Osteocyte (in vitro differentiated cells): ENCODE data around the gene FAM167B. TPM values are rescaled to one million over a fixed set of nuclear protein-coding genes. Genes with fewer than 3 reads are reported as not detected.
A peak's percentile ranks its signal among the peaks of the same experiment; 100 is the strongest.

ENCODE experiments used
- DNase-seq: peaks from one replicate; pipeline ENCODE4 v3.0.0; 2021; ENCODE audit warnings: mixed read lengths; ENCODE audit not compliant: unreplicated experiment; ENCODE audit errors: extremely low spot score
- H3K27ac Mint-ChIP-seq: one replicate; pipeline ENCODE4 v1.8.0; 2021; ENCODE audit warnings: mild to moderate bottlenecking, mixed read lengths; ENCODE audit not compliant: unreplicated experiment
- H3K27me3 Mint-ChIP-seq: one replicate; pipeline ENCODE4 v1.8.0; 2021; ENCODE audit warnings: mixed read lengths; ENCODE audit not compliant: unreplicated experiment
- H3K36me3 Mint-ChIP-seq: one replicate; pipeline ENCODE4 v1.8.0; 2021; ENCODE audit warnings: mixed read lengths; ENCODE audit not compliant: unreplicated experiment
- H3K4me1 Mint-ChIP-seq: one replicate; pipeline ENCODE4 v1.8.0; 2021; ENCODE audit warnings: mixed read lengths; ENCODE audit not compliant: unreplicated experiment
- H3K4me3 Mint-ChIP-seq: one replicate; pipeline ENCODE4 v1.8.0; 2021; ENCODE audit warnings: mild to moderate bottlenecking, moderate library complexity, mixed read lengths; ENCODE audit not compliant: unreplicated experiment
- H3K9me3 Mint-ChIP-seq: one replicate; pipeline ENCODE4 v1.8.0; 2021; ENCODE audit warnings: mixed read lengths; ENCODE audit not compliant: unreplicated experiment
- CTCF ChIP-seq: fragments of 200-600 bp; sonication (generic); IDR thresholded peaks from 2 replicates; pipeline ENCODE4 v1.5.0; 2021; ENCODE audit warnings: antibody characterized with exemption, mild to moderate bottlenecking, moderate library complexity
- total RNA-seq: library from RNA; stranded (reverse); gene quantifications from 2 replicates; pipeline ENCODE4 v1.2.1, GENCODE V29; 2021

Gene FAM167B
- total RNA-seq, 1 donor from 2014 or later: 2.8 TPM

GRCh38 chr1:32208469-32208868 is 38.6 kb upstream of the FAM167B start:
- H3K27ac Mint-ChIP-seq: no peak overlapping the region
- H3K27me3 Mint-ChIP-seq: no peaks in the 10 kb centered on the region
- no peaks in the 10 kb centered on the region for H3K36me3 Mint-ChIP-seq
- DNase-seq: no peak
- no peak for TF ChIP-seq CTCF
- H3K9me3 Mint-ChIP-seq: no peaks in the 10 kb centered on the region
- peaks cover 12% of the 10 kb centered on the region for H3K4me1 Mint-ChIP-seq
- no peak overlapping the region for H3K4me3 Mint-ChIP-seq

GRCh38 chr1:32208891-32209328 is 38.1 kb upstream of the FAM167B start, which contains the start of gene DCDC2B:
Gene DCDC2B, plus strand, starts transcription at chr1:32209089. Its CDS starts 5 bp downstream, at chr1:32209094.
- Mint-ChIP-seq H3K27me3 (no peaks in the 10 kb centered on the region), H3K36me3 (no peaks in the 10 kb centered on the region), H3K4me1 (peaks cover 12% of the 10 kb centered on the region), H3K9me3 (no peaks in the 10 kb centered on the region), H3K4me3 (no peak within 1 kb of the TSS), H3K27ac (peak within 1 kb of the TSS; percentile 32)
- no peak for DNase-seq
- no peak for TF ChIP-seq CTCF

- no peak overlapping the region for H3K27ac Mint-ChIP-seq
Measured at GRCh38 chr1:32215629-32216480, 31.2 kb upstream of the FAM167B start.

GRCh38 chr1:32216566-32216965 is 30.5 kb upstream of the FAM167B start:
- H3K27ac Mint-ChIP-seq: no peak overlapping the region
- no peaks in the 10 kb centered on the region for H3K9me3 Mint-ChIP-seq
- peaks cover 5% of the 10 kb centered on the region for H3K36me3 Mint-ChIP-seq
- no peak overlapping the region for H3K4me3 Mint-ChIP-seq
- H3K4me1 Mint-ChIP-seq: peaks cover 7% of the 10 kb centered on the region
- DNase-seq: no peak
- TF ChIP-seq CTCF: no peak
- no peaks in the 10 kb centered on the region for H3K27me3 Mint-ChIP-seq

More at GRCh38 chr1:32215629-32216480, 31.2 kb upstream of the FAM167B start:
- TF ChIP-seq CTCF: peak; percentile 85
- Mint-ChIP-seq H3K36me3 (peaks cover 5% of the 10 kb centered on the region), H3K4me3 (no peak overlapping the region), H3K4me1 (peaks cover under 1% of the 10 kb centered on the region), H3K9me3 (no peaks in the 10 kb centered on the region), H3K27me3 (no peaks in the 10 kb centered on the region)
- no peak for DNase-seq

- TF ChIP-seq CTCF: no peak
- Mint-ChIP-seq H3K27me3 (no peaks in the 10 kb centered on the region), H3K36me3 (peaks cover 7% of the 10 kb centered on the region), H3K9me3 (no peaks in the 10 kb centered on the region), H3K4me1 (peaks cover 23% of the 10 kb centered on the region), H3K27ac (no peak overlapping the region), H3K4me3 (no peak overlapping the region)
- DNase-seq: no peak
Measured at GRCh38 chr1:32219022-32219421, 28.0 kb upstream of the FAM167B start.
